Activated CD8-positive, alpha-beta T cell treated with anti-CD3 and anti-CD28 coated beads, Interleukin-2, amount 10 ng/mL, durations not matched to agents 7 days and 5 days (primary cell): ENCODE results near the gene SLC6A19. TPM values are rescaled to one million over a fixed set of nuclear protein-coding genes. Genes with fewer than 3 reads are reported as not detected.

Experiments
- ATAC-seq: fragments of 150-1000 bp; cut with Tn5 transposase; one replicate; pipeline ENCODE4 v1.10.0; 2021; ENCODE audit warnings: moderate library complexity
- CTCF ChIA-PET: fragments of 350-600 bp; sonication (Branson Sonifier 250); formaldehyde crosslinking; loops from one replicate; lab custom pipeline; 2021; ENCODE audit warnings: antibody characterized with exemption; lab: Charles Lee
- POLR2A ChIA-PET: fragments of 350-600 bp; sonication (Branson Sonifier 250); formaldehyde crosslinking; loops from one replicate; lab custom pipeline; 2021; ENCODE audit warnings: antibody characterized with exemption; lab: Charles Lee
- DNase-seq: peaks from one replicate; pipeline ENCODE4 v3.0.0-alpha.2; 2020
- H3K27ac Mint-ChIP-seq: one replicate; pipeline ENCODE4 v1.8.0; 2021; ENCODE audit warnings: mild to moderate bottlenecking, mixed read lengths
- H3K27me3 Mint-ChIP-seq: one replicate; pipeline ENCODE4 v1.8.0; 2021; ENCODE audit warnings: low read depth, mixed read lengths
- H3K36me3 Mint-ChIP-seq: one replicate; pipeline ENCODE4 v1.8.0; 2021; ENCODE audit warnings: low read depth, mixed read lengths
- H3K4me1 Mint-ChIP-seq: one replicate; pipeline ENCODE4 v1.8.0; 2021; ENCODE audit warnings: low read depth, mixed read lengths
- H3K4me3 Mint-ChIP-seq: one replicate; pipeline ENCODE4 v1.8.0; 2021; ENCODE audit warnings: mild to moderate bottlenecking, mixed read lengths
- H3K9me3 Mint-ChIP-seq: one replicate; pipeline ENCODE4 v1.8.0; 2022; ENCODE audit warnings: mixed read lengths; ENCODE audit not compliant: insufficient read depth
- total RNA-seq, 2 experiments: library from RNA; stranded (reverse); gene quantifications; one replicate each; pipeline ENCODE4 v1.2.3, GENCODE V29; 2021

Gene SLC6A19
- total RNA-seq, 2 experiments from 2014 or later, result not detected

- CTCF ChIA-PET, result no interaction called here
- H3K36me3 Mint-ChIP-seq, result no peaks in the 10 kb centered on the region
- H3K9me3 Mint-ChIP-seq, result no peaks in the 10 kb centered on the region
- peaks cover 15% of the 10 kb centered on the region for H3K4me1 Mint-ChIP-seq
- peaks cover 9% of the 10 kb centered on the region for H3K27me3 Mint-ChIP-seq
- H3K4me3 Mint-ChIP-seq, result no peak overlapping the region
- ATAC-seq (no peak), DNase-seq (no peak)
- POLR2A ChIA-PET, result no interaction called here
- no peak overlapping the region for H3K27ac Mint-ChIP-seq
Measured at GRCh38 chr5:1272201-1272600, 70.8 kb downstream of the SLC6A19 start.

DNA sequence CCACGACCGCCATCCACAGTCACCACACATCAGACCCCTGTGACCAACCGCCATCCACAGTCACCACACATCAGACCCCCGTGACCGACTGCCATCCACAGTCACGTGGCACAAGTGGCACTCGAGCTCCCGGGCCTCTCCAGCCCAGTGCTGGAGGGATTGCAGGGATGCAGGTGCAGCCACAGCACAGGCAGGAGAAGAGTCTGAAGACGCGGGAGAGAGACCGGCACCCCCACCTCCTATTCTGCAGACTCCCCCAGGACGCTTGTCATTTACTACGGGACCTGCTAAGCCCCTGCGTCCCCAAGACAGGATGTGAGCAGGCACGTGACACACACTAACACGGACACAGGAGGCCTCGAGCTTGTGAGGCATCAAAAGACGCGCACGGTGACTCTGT lies 72.3 kb downstream of the SLC6A19 start:
- ChIA-PET CTCF (no interaction called here), POLR2A (no interaction called here)
- Mint-ChIP-seq H3K4me1 (peaks cover 8% of the 10 kb centered on the region), H3K4me3 (no peak overlapping the region), H3K9me3 (no peaks in the 10 kb centered on the region), H3K36me3 (no peaks in the 10 kb centered on the region), H3K27ac (no peak overlapping the region), H3K27me3 (peaks cover 5% of the 10 kb centered on the region)
- ATAC-seq (no peak), DNase-seq (no peak)

- peaks cover 3% of the 10 kb centered on the region for H3K4me1 Mint-ChIP-seq
- no peaks in the 10 kb centered on the region for H3K36me3 Mint-ChIP-seq
- H3K27me3 Mint-ChIP-seq, result peaks cover 5% of the 10 kb centered on the region
- no peak overlapping the region for H3K27ac Mint-ChIP-seq
- ATAC-seq (no peak), DNase-seq (no peak)
- H3K4me3 Mint-ChIP-seq, result no peak overlapping the region
- ChIA-PET POLR2A (no interaction called here), CTCF (no interaction called here)
- H3K9me3 Mint-ChIP-seq, result no peaks in the 10 kb centered on the region
Measured at GRCh38 chr5:1274471-1274870, 73.1 kb downstream of the SLC6A19 start.

Other genes with a start within 250 kb of the SLC6A19 start
- gene NKD2, start 192.8 kb upstream of the SLC6A19 start, total RNA-seq, result 1 to 10 TPM; 1.3 to 3.2 TPM
- gene SLC12A7, start 89.5 kb upstream of the SLC6A19 start, total RNA-seq, result 100 to 1,000 TPM; 101 to 111 TPM
- gene SLC6A18, start 23.8 kb downstream of the SLC6A19 start, total RNA-seq, result not detected
- under 1 TPM; 0.29 to 0.44 TPM for gene TERT, start 93.5 kb downstream of the SLC6A19 start, total RNA-seq
- 10 to 100 TPM; 80.0 to 83.8 TPM for gene CLPTM1L, start 143.5 kb downstream of the SLC6A19 start, total RNA-seq
- not detected for gene SLC6A3, start 243.8 kb downstream of the SLC6A19 start, total RNA-seq